ENCODE data around the gene PFKFB3. TPM values are rescaled to one million over a fixed set of nuclear protein-coding genes. Genes with fewer than 3 reads are reported as not detected.
"Not testable (repeated sequence)": the region's sequence is repeated elsewhere in the genome, so short reads cannot be mapped to it uniquely, and the experiment has no call there.

Gene PFKFB3
- total RNA-seq, 1 donor from 2014 or later: 126 TPM

DNA sequence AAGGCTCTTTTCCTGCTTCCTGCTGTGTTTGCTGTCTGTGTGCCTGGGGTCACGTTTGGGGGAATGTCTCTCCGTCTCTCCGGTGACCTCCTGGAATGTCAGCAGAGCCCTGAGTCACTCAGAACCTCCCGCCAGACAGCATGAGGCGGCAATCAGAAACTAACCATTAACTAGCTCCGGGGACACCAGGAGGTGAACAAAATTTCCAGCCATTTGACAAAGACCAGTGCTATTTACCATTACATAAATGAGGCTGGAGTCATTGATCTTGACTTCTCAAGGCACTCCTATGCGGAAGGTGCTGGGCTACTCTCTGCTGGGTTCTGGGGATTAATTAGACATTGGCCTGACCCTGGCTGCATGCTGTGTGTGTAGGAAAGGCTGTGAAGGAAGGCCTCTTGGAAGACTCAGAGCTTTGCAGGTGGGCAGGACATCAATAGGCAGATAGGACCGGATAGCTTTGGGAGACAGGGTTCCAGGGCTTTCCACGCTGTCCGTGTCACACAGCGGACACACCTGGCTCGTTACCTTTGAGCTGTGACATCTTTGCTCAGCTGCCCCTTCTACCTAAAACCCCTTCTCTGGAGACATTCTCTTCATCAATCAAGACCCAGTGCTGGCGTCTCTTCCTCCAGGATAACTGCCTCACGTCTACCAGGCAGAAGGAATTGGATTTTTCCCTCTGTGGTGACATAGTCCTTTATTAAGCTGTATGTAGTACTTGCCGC, 77.0 kb downstream of the PFKFB3 start:
- intact Hi-C loops (cut with micrococcal nuclease): loop anchor here (10.0 kb wide), 2 partner anchors 335 to 985 kb away; no protein-coding TSS in a partner anchor
- H3K27ac Mint-ChIP-seq: no peak overlapping the region
- no peak for DNase-seq (ENCODE audit: low spot score)
- H3K27me3 Mint-ChIP-seq (ENCODE audit: low read depth): no peaks in the 10 kb centered on the region
- H3K9me3 Mint-ChIP-seq: peaks cover 3% of the 10 kb centered on the region
- peaks cover 28% of the 10 kb centered on the region for H3K36me3 Mint-ChIP-seq (ENCODE audit: low read depth)
- no peak overlapping the region for H3K4me3 Mint-ChIP-seq (ENCODE audit: low read depth)
- H3K4me1 Mint-ChIP-seq (ENCODE audit: low read depth): peaks cover 38% of the 10 kb centered on the region

DNA sequence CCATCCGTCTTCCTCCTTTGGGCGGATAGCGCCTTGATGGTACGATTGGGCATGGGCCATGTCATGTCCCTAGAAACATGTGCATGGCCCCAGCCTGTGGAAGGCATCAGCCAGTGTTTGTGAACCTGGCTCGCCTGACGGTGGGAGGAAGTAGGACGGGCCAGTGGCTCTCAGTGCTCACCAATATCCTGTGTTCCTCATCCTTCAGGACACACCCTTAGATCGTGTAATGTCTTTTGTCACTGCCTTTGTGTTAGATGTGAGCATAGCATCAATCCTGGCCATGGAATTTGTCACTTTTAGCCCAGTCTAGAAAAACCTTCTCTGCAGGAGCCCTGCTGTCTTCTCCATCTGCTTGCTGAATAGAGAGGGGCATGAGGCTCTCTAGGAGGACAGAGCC, 77.6 kb downstream of the PFKFB3 start:
- Mint-ChIP-seq H3K9me3 (peaks cover 3% of the 10 kb centered on the region), H3K27ac (no peak overlapping the region), H3K36me3 (ENCODE audit: low read depth) (peaks cover 24% of the 10 kb centered on the region), H3K4me3 (ENCODE audit: low read depth) (no peak overlapping the region), H3K27me3 (ENCODE audit: low read depth) (no peaks in the 10 kb centered on the region), H3K4me1 (ENCODE audit: low read depth) (peaks cover 33% of the 10 kb centered on the region)
- DNase-seq (ENCODE audit: low spot score): no peak
- intact Hi-C loops (cut with micrococcal nuclease): no loop called here

DNA sequence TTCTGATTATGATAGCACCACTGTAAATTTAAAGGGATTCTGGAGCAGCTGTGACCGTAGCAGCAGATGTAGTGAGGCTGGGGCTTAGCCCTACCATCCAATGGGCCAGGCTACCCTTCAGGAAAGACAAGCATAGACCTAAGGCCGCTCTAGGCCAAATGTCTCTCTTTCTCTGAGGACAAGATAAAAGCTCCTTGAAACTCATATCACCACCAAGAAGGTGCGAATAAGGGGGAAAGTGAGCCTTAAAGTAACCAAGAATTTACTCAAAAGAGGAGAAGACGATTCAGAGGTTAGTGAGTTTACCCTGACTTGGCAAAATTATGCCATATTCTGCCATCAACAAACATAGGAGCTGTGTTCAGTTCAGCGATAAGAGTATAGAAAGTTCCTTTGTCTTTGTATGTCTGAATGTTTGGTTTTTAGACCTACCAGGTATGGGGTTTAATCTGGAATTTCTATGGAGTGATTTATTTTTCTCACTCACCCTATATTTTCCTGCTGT, 79.8 kb downstream of the PFKFB3 start:
- Mint-ChIP-seq H3K4me3 (ENCODE audit: low read depth) (no peak overlapping the region), H3K9me3 (peaks cover 2% of the 10 kb centered on the region), H3K36me3 (ENCODE audit: low read depth) (peaks cover 14% of the 10 kb centered on the region), H3K27me3 (ENCODE audit: low read depth) (no peaks in the 10 kb centered on the region), H3K4me1 (ENCODE audit: low read depth) (peaks cover 22% of the 10 kb centered on the region), H3K27ac (no peak overlapping the region)
- intact Hi-C loops (cut with micrococcal nuclease): no loop called here
- DNase-seq (ENCODE audit: low spot score): no peak

DNA sequence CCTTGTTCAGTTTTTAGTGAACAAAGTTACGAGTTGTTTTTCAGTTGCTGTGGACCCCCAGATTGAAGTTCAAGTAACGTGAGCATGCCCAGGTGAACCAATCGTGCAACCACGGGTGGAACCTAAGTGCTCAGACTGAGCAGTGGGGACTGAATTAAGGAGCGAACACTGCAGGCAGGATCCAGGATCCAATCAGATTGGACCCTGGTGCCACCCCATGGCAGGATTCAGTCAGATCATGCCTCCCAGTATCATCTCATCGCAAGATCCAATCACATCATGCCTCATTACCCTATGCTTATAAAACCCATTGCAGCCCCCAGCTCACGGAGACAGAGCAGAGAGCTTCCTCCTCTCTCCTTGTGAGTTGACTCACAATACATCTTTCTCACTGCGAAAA, 80.9 kb downstream of the PFKFB3 start:
- Mint-ChIP-seq H3K36me3 (ENCODE audit: low read depth) (peaks cover 12% of the 10 kb centered on the region), H3K27ac (no peak overlapping the region), H3K4me3 (ENCODE audit: low read depth) (no peak overlapping the region), H3K4me1 (ENCODE audit: low read depth) (peaks cover 21% of the 10 kb centered on the region), H3K27me3 (ENCODE audit: low read depth) (no peaks in the 10 kb centered on the region), H3K9me3 (no peaks in the 10 kb centered on the region)
- intact Hi-C loops (cut with micrococcal nuclease): no loop called here
- no peak for DNase-seq (ENCODE audit: low spot score)

DNA sequence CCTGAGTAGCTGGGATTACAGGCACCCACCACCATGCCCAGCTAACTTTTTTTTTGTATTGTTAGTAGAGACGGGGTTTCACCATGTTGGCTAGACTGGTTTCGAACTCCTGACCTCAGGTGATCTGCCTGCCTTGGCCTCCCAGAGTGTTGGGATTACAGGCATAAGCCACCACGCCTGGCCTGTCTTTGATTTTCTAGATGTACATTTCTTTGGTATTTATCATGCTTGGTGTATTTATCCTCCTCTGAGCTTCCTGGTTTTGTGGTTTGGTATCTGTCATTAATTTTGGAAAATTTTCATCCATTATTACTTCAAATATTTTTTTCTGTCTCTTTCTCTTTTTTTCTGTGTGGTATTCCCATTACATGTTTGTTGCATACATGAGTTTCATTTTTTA, 87.9 kb downstream of the PFKFB3 start:
- H3K9me3 Mint-ChIP-seq: peaks cover 15% of the 10 kb centered on the region
- not testable (repeated sequence) for H3K27me3 Mint-ChIP-seq (ENCODE audit: low read depth); DNase-seq (ENCODE audit: low spot score); H3K4me3 Mint-ChIP-seq (ENCODE audit: low read depth)
- peaks cover 26% of the 10 kb centered on the region for H3K36me3 Mint-ChIP-seq (ENCODE audit: low read depth)
- intact Hi-C loops (cut with micrococcal nuclease): loop anchor here (1.0 to 10.0 kb wide), 4 partner anchors 15 to 204 kb away; no protein-coding TSS in a partner anchor
- H3K27ac Mint-ChIP-seq: peak overlapping the region; percentile 97
- H3K4me1 Mint-ChIP-seq (ENCODE audit: low read depth): peaks cover 35% of the 10 kb centered on the region

DNA sequence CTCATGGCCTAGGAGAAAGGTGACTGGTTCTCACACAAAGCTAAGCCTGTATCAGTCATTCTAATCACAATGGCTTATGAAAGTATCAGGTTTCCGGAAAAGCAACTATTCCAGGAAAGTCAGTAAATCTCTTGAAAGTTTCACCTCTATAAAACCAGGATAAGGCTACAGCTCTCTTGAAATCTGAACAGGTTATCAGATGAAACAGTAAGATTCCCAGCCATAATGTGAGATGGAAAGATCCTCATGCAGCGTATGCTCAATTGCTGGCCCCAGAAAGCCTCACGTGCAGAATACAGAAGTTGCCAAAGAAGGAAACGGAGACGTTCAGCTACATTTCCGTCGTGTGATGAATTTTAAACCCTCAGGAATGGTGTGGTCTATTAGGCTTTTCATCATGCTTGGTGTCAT, 90.0 kb downstream of the PFKFB3 start:
- Mint-ChIP-seq H3K27me3 (ENCODE audit: low read depth) (no peaks in the 10 kb centered on the region), H3K4me3 (ENCODE audit: low read depth) (no peak overlapping the region), H3K4me1 (ENCODE audit: low read depth) (peaks cover 54% of the 10 kb centered on the region), H3K36me3 (ENCODE audit: low read depth) (peaks cover 27% of the 10 kb centered on the region), H3K9me3 (peaks cover 15% of the 10 kb centered on the region), H3K27ac (peak overlapping the region; percentile 81)
- no peak for DNase-seq (ENCODE audit: low spot score)
- intact Hi-C loops (cut with micrococcal nuclease): loop anchor here (10.0 kb wide), 1 partner anchor 202 kb away; no protein-coding TSS in a partner anchor

DNA sequence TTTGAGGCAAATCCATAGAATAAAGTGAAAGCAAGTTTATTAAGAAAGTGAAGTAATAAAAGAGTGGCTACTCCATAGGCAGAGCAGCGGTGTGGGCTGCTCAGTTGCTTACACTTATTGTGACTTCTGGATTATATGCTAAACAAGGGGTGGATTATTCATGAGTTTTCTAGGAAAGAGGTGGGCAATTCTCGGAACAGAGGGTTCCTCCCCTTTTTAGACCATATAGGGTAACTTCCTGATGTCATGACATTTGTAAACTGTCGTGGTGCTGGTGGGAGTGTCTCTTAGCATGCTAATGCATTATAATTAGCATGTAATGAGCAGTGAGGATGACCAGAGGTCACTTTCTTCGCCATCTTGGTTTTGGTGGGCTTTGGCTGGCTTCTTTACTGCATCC, 93.7 kb downstream of the PFKFB3 start:
- peaks cover 80% of the 10 kb centered on the region for H3K4me1 Mint-ChIP-seq (ENCODE audit: low read depth)
- not testable (repeated sequence) for H3K4me3 Mint-ChIP-seq (ENCODE audit: low read depth); H3K27me3 Mint-ChIP-seq (ENCODE audit: low read depth); DNase-seq (ENCODE audit: low spot score)
- intact Hi-C loops (cut with micrococcal nuclease): loop anchor here (10.0 kb wide), 1 partner anchor 198 kb away; no protein-coding TSS in a partner anchor
- peaks cover 49% of the 10 kb centered on the region for H3K36me3 Mint-ChIP-seq (ENCODE audit: low read depth)
- peaks cover 18% of the 10 kb centered on the region for H3K9me3 Mint-ChIP-seq
- H3K27ac Mint-ChIP-seq: peak overlapping the region; percentile 93

DNA sequence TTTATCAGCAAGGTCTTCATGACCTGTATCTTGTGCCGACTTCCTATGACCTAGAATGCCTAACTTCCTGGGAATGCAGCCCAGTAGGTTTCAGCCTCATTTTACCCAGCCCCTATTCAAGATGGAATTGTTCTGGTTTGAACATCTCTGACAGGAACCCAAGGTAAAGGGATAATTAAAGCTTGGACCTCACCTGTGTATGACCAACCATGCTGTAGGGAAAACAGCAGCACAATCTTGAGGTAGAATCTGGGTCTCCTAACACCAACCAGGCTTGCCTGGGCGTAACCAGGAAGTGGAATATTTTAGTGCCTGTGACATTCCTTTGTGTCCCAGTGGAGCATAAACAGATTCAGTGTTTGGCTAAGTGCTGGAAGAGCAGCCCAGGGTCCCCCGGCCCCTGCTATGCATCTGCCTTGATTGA, 94.1 kb downstream of the PFKFB3 start:
- peaks cover 78% of the 10 kb centered on the region for H3K4me1 Mint-ChIP-seq (ENCODE audit: low read depth)
- H3K4me3 Mint-ChIP-seq (ENCODE audit: low read depth): no peak overlapping the region
- H3K36me3 Mint-ChIP-seq (ENCODE audit: low read depth): peaks cover 45% of the 10 kb centered on the region
- peak overlapping the region; percentile 36 for H3K27ac Mint-ChIP-seq
- peaks cover 18% of the 10 kb centered on the region for H3K9me3 Mint-ChIP-seq
- no peak for DNase-seq (ENCODE audit: low spot score)
- intact Hi-C loops (cut with micrococcal nuclease): loop anchor here (10.0 kb wide), 1 partner anchor 198 kb away; no protein-coding TSS in a partner anchor
- H3K27me3 Mint-ChIP-seq (ENCODE audit: low read depth): no peaks in the 10 kb centered on the region

DNA sequence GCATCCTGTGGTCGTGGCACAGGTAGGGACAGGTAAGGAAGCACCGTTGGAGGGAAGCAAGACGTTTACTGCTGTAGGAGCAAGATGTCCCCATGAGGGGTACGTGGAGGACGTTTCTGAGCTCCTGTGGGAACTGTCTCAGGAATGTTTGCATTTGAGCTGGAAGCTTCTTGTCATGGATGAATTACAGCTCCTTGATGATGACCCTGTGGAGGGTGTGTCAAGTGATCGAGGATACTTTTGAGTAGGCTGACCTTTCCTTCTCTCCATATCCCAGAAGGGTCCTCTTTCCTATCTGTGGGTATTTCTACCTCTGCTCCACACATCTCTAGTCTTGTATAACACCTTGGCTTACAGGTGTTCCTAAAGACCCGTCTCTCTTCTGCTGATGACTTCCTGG, 94.8 kb downstream of the PFKFB3 start:
- Mint-ChIP-seq H3K27me3 (ENCODE audit: low read depth) (no peaks in the 10 kb centered on the region), H3K4me3 (ENCODE audit: low read depth) (no peak overlapping the region), H3K9me3 (peaks cover 18% of the 10 kb centered on the region), H3K36me3 (ENCODE audit: low read depth) (peaks cover 46% of the 10 kb centered on the region), H3K4me1 (ENCODE audit: low read depth) (peaks cover 75% of the 10 kb centered on the region), H3K27ac (peak overlapping the region; percentile 36)
- DNase-seq (ENCODE audit: low spot score): no peak
- intact Hi-C loops (cut with micrococcal nuclease): loop anchor here (10.0 kb wide), 1 partner anchor 197 kb away; no protein-coding TSS in a partner anchor

DNA sequence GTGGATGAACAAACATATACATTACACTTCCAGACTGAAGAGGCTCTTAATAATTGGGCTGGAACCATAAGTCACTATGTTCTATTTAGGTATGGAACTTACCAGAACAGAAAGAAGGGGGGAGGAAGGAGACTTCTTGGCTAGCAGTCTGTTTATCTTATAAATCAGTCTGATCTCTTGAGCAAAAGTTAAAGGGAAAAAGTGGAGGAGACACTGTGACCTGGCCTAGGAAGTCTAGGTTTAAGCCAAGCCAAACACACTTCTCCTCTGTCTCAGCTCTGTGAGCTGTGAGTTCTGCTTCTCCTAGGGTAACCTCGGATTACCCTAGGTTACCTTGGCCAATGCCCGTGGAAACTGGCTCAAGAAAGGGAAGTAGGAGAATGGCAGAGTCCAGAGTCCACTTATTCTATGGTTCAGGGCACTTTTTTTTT, 95.2 kb downstream of the PFKFB3 start:
- intact Hi-C loops (cut with micrococcal nuclease): loop anchor here (10.0 kb wide), 1 partner anchor 197 kb away; no protein-coding TSS in a partner anchor

DNA sequence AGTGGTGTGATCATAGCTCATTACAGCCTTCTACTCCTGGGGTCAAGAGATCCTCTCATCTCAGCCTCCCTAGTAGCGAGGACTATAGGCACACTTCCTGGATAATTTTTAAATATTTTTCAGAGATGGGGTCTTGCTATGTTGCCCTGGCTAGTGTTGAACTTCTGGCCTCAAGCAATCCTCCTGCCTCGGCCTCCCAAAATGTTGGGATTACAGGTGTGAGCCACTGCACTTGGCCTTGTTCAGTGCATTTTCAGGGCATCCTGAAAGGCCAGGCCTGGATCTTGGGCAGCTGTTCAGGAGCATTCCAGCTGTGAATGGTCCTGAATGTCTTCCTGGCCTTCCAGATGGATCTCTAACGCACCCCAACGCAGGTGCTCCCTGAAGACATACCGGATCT, 95.7 kb downstream of the PFKFB3 start:
- Mint-ChIP-seq H3K27me3 (ENCODE audit: low read depth) (no peaks in the 10 kb centered on the region), H3K27ac (peak overlapping the region; percentile 8), H3K4me1 (ENCODE audit: low read depth) (peaks cover 73% of the 10 kb centered on the region), H3K9me3 (peaks cover 18% of the 10 kb centered on the region), H3K36me3 (ENCODE audit: low read depth) (peaks cover 52% of the 10 kb centered on the region), H3K4me3 (ENCODE audit: low read depth) (no peak overlapping the region)
- intact Hi-C loops (cut with micrococcal nuclease): loop anchor here (10.0 kb wide), 1 partner anchor 196 kb away; no protein-coding TSS in a partner anchor
- no peak for DNase-seq (ENCODE audit: low spot score)

More for the DNA sequence above, 95.2 kb downstream of the PFKFB3 start:
- peaks cover 74% of the 10 kb centered on the region for H3K4me1 Mint-ChIP-seq (ENCODE audit: low read depth)
- no peak overlapping the region for H3K4me3 Mint-ChIP-seq (ENCODE audit: low read depth)
- H3K27me3 Mint-ChIP-seq (ENCODE audit: low read depth): no peaks in the 10 kb centered on the region
- peaks cover 50% of the 10 kb centered on the region for H3K36me3 Mint-ChIP-seq (ENCODE audit: low read depth)
- DNase-seq (ENCODE audit: low spot score): no peak
- peaks cover 18% of the 10 kb centered on the region for H3K9me3 Mint-ChIP-seq
- peak overlapping the region; percentile 47 for H3K27ac Mint-ChIP-seq

DNA sequence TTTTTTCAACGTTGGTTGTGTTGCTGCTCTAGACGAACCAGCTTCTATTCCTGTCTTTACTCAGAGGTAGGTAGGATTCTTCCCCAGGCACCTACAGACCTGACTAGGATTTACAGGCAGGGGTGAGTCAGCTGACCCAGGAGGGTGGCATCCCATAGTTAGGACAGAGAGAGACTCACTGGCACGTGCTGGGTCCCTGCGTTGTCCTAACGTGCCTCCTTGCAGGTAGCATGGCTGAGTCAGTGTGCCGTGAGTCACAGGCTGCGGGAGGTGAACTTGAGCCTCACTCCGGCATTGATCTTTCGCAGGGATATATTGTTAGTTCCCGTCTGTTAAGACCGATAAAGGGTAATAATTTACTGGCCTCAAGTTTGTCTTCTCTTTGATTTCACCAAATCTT, 96.5 kb downstream of the PFKFB3 start:
- H3K4me1 Mint-ChIP-seq (ENCODE audit: low read depth): peaks cover 65% of the 10 kb centered on the region
- peaks cover 44% of the 10 kb centered on the region for H3K36me3 Mint-ChIP-seq (ENCODE audit: low read depth)
- peak overlapping the region; percentile 68 for H3K27ac Mint-ChIP-seq
- peaks cover 10% of the 10 kb centered on the region for H3K9me3 Mint-ChIP-seq
- peak overlapping the region; percentile 33 for H3K4me3 Mint-ChIP-seq (ENCODE audit: low read depth)
- no peak for DNase-seq (ENCODE audit: low spot score)
- intact Hi-C loops (cut with micrococcal nuclease): loop anchor here (10.0 kb wide), 1 partner anchor 196 kb away; no protein-coding TSS in a partner anchor
- H3K27me3 Mint-ChIP-seq (ENCODE audit: low read depth): no peaks in the 10 kb centered on the region

DNA sequence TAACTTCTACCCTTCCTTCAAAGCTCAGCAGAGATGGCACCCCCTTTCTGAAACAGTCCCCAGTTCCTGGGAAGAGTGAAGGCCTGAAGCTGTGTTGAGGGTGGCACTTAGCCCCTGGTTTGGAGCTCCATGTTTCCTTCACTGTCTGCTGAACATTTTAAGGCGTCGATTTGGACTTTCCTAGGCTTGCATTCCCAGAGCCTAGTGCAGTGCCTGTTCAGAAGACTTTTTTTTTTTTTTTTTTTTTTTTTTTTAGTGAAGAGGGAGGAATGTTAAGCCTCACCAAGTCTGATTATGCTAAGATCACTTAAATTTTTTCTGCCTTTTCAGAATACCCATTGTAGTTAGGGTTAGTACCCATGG, 97.0 kb downstream of the PFKFB3 start:
- peaks cover 60% of the 10 kb centered on the region for H3K4me1 Mint-ChIP-seq (ENCODE audit: low read depth)
- H3K27me3 Mint-ChIP-seq (ENCODE audit: low read depth): no peaks in the 10 kb centered on the region
- H3K27ac Mint-ChIP-seq: peak overlapping the region; percentile 88
- H3K36me3 Mint-ChIP-seq (ENCODE audit: low read depth): peaks cover 39% of the 10 kb centered on the region
- H3K4me3 Mint-ChIP-seq (ENCODE audit: low read depth): peak overlapping the region; percentile 69
- peaks cover 6% of the 10 kb centered on the region for H3K9me3 Mint-ChIP-seq
- intact Hi-C loops (cut with micrococcal nuclease): loop anchor here (5.0 to 10.0 kb wide), 2 partner anchors 32 to 195 kb away; no protein-coding TSS in a partner anchor
- DNase-seq (ENCODE audit: low spot score): no peak
